A673 (cell line): ENCODE measurements around the gene KIF5C. TPM values are rescaled to one million over a fixed set of nuclear protein-coding genes. Genes with fewer than 3 reads are reported as not detected.

Source experiments
- BruUV-seq: library from RNA; stranded (reverse); fragments of 400-500 nt; replicated peaks from 2 replicates; lab custom pipeline; 2021; lab: Mats Ljungman, UMichigan
- CTCF ChIA-PET: fragments of 300-600 bp; sonication (Branson Sonifier 250); formaldehyde crosslinking; loops from one replicate; lab custom pipeline; 2022; ENCODE audit warnings: antibody characterized with exemption; lab: Charles Lee
- POLR2A ChIA-PET: fragments of 300-600 bp; sonication (Branson Sonifier 250); formaldehyde crosslinking; loops from one replicate; lab custom pipeline; 2022; ENCODE audit warnings: antibody characterized with exemption; ENCODE audit not compliant: low non-redundant PET; lab: Charles Lee
- DNase-seq: peaks from one replicate; pipeline ENCODE4 v3.0.0-alpha.2; 2015; ENCODE audit warnings: low spot score
- H3K27ac ChIP-seq: fragments of 200-600 bp; sonication (generic); 2 replicates; pipeline ENCODE4 v1.5.1; 2016; ENCODE audit warnings: mixed run types, low read depth, mild to moderate bottlenecking, mixed read lengths, antibody characterized with exemption, low read length; ENCODE audit not compliant: poor library complexity, severe bottlenecking
- H3K27me3 ChIP-seq: fragments of 200-600 bp; sonication (generic); replicated peaks from 2 replicates; pipeline ENCODE4 v1.6.1; 2017; ENCODE audit warnings: mixed run types, low read depth, mild to moderate bottlenecking, mixed read lengths, antibody characterized with exemption, low read length; ENCODE audit not compliant: insufficient read depth, poor library complexity
- H3K36me3 ChIP-seq: fragments of 200-600 bp; sonication (generic); 2 replicates; pipeline ENCODE4 v1.6.1; 2016; ENCODE audit warnings: mixed run types, mild to moderate bottlenecking, mixed read lengths, antibody characterized with exemption, low read length; ENCODE audit not compliant: insufficient read depth, poor library complexity, severe bottlenecking
- H3K4me1 ChIP-seq: fragments of 200-600 bp; sonication (generic); 2 replicates; pipeline ENCODE4 v1.6.1; 2017; ENCODE audit warnings: mixed run types, mild to moderate bottlenecking, mixed read lengths, antibody characterized with exemption, low read length; ENCODE audit not compliant: insufficient read depth, poor library complexity, severe bottlenecking
- H3K4me3 ChIP-seq: fragments of 200-600 bp; sonication (generic); 2 replicates; pipeline ENCODE4 v1.5.1; 2016; ENCODE audit warnings: low read depth, mixed run types, mild to moderate bottlenecking, mixed read lengths, low read length; ENCODE audit not compliant: poor library complexity, severe bottlenecking
- H3K9me3 ChIP-seq: fragments of 200-600 bp; sonication (generic); 2 replicates; pipeline ENCODE4 v1.6.1; 2016; ENCODE audit warnings: mixed run types, low read depth, mild to moderate bottlenecking, mixed read lengths, antibody characterized with exemption, low read length; ENCODE audit not compliant: poor library complexity, severe bottlenecking
- EZH2 ChIP-seq: fragments of 200-600 bp; sonication (generic); IDR thresholded peaks from 2 replicates; pipeline ENCODE4 v1.6.1; 2017; ENCODE audit warnings: borderline replicate concordance, low read depth, mild to moderate bottlenecking, mixed read lengths, antibody characterized with exemption, low read length; ENCODE audit not compliant: poor library complexity, severe bottlenecking
- intact Hi-C: fragments of 100-400 bp; cut with micrococcal nuclease; formaldehyde crosslinking; loops from one replicate; pipeline ENCODE4 v1.10.0; 2022; ENCODE audit not compliant: unreplicated experiment
- total RNA-seq: library from RNA; stranded (reverse); gene quantifications from 2 replicates; pipeline ENCODE4 v1.2.3, GENCODE V29; 2021
- TF ChIP-seq, protein P1 (sequence below): fragments of 300-800, 200-600 bp; sonication (generic); conservative IDR thresholded peaks from 2 replicates; pipeline ENCODE4 v1.5.1; 2017; ENCODE audit warnings: low read depth, mild to moderate bottlenecking, antibody characterized with exemption, low read length, moderate library complexity, mixed read lengths

KIF5C gene
- total RNA-seq, 1 experiment from 2014 or later, result 0.58 TPM

DNA sequence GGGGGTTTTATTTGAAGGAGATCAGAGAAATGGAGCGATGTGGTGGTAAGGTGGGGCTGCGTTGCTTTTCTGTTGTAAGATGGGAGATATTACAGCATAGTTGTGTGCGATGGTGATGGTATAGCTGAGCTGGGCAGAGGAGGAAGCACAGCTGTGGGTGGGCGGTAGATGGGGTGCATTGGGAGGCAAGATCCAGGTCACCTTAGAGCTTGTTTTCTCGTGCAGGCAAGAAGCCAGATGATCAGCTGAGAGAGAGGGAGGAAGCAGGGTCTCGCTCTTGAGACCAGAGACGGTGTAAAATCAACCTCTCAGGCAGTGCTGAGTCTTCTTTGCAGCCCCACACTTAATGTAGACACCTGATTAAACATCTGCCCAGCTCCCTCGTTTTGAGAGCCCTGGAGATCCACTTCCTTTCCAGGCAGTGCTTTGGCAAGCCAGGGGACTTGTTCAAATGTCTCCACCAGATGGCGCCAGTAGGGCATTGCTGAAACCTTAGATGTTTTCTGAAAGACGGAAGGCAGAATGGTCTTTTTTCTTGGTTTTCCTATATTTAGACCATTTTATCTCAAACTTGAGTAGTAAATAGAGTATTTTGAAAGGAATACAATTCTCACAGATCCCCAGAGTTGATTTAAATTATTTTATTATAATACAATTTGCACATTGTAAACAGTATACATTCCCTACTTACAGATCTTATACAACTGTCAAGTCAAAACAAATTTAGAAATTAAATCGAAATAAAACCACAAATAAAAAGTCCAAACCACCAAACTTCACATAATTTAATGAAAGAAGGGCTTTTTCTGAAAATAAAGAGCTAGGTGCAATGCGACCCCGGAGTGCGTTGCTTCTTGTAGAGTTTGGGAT lies 142.3 kb downstream of the KIF5C start:
- Histone ChIP-seq H3K4me3 (no peak overlapping the region), H3K36me3 (no peaks in the 10 kb centered on the region), H3K9me3 (no peaks in the 10 kb centered on the region), H3K27me3 (no peaks in the 10 kb centered on the region), H3K27ac (no peak overlapping the region), H3K4me1 (no peaks in the 10 kb centered on the region)
- ChIA-PET CTCF (interaction anchor here (0.8 to 1.4 kb wide), 5 partner anchors 25 to 556 kb away, joined by 3 to 9 read pairs (median 6); no protein-coding TSS in a partner anchor), POLR2A (no interaction called here)
- intact Hi-C loops, result loop anchor here (1.0 to 2.0 kb wide), 2 partner anchors 295 to 544 kb away; no protein-coding TSS in a partner anchor
- TF ChIP-seq, protein P1, sequence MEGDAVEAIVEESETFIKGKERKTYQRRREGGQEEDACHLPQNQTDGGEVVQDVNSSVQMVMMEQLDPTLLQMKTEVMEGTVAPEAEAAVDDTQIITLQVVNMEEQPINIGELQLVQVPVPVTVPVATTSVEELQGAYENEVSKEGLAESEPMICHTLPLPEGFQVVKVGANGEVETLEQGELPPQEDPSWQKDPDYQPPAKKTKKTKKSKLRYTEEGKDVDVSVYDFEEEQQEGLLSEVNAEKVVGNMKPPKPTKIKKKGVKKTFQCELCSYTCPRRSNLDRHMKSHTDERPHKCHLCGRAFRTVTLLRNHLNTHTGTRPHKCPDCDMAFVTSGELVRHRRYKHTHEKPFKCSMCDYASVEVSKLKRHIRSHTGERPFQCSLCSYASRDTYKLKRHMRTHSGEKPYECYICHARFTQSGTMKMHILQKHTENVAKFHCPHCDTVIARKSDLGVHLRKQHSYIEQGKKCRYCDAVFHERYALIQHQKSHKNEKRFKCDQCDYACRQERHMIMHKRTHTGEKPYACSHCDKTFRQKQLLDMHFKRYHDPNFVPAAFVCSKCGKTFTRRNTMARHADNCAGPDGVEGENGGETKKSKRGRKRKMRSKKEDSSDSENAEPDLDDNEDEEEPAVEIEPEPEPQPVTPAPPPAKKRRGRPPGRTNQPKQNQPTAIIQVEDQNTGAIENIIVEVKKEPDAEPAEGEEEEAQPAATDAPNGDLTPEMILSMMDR, result peak; percentile 92
- no peak for TF ChIP-seq EZH2
- no TSS peak for BruUV-seq
- DNase-seq, result peak; percentile 84

DNA sequence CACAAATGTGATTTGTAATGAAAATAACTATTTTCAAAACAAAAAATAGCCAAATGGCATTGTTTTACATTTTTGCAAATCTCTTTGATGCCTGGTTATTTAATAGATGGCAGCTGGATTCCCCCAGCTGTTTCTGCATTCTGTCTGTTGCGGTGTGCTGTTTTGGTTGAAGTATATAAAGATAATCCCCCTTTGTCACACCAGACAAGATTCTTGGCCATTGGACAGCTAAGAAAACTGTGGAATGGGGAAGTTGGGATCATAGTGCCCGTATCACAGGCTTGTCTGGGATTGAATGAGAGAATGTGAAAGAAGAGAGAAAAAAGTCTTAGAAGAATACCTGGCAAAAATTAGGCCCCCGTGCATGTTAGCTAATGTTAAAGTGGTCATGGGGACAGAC lies 144.0 kb downstream of the KIF5C start:
- POLR2A ChIA-PET, result no interaction called here
- H3K4me3 ChIP-seq, result no peak overlapping the region
- intact Hi-C loops, result no loop called here
- CTCF ChIA-PET, result no interaction called here
- no peak for DNase-seq
- no TSS peak for BruUV-seq
- no peak overlapping the region for H3K27ac ChIP-seq
- H3K27me3 ChIP-seq, result no peaks in the 10 kb centered on the region
- TF ChIP-seq, protein P1, result no peak
- TF ChIP-seq EZH2, result no peak
- no peaks in the 10 kb centered on the region for H3K9me3 ChIP-seq
- no peaks in the 10 kb centered on the region for H3K4me1 ChIP-seq
- H3K36me3 ChIP-seq, result no peaks in the 10 kb centered on the region

DNA sequence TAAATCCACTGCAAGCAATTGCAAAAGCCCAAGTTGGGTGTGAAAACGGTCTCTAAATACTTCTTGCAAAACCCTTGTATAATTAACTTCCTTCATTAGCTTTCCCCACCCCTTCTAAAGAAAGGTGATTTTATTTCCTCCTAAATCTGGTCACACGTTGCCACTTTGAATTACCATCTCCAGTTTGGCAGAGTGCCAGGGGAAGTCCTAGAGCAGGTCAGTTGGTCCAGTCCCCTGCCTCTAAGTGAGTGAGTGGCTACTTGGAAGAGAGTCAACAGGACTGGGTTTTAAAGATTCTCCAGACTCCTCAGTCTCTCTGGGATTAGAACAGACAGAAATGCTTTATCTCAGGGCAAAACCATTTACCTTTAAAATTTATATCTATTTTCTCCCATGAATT lies 144.7 kb downstream of the KIF5C start:
- TF ChIP-seq EZH2, result no peak
- TF ChIP-seq, protein P1, result no peak
- intact Hi-C loops, result no loop called here
- no peak overlapping the region for H3K4me3 ChIP-seq
- no peaks in the 10 kb centered on the region for H3K36me3 ChIP-seq
- no peaks in the 10 kb centered on the region for H3K27me3 ChIP-seq
- DNase-seq, result no peak
- no TSS peak for BruUV-seq
- CTCF ChIA-PET, result no interaction called here
- POLR2A ChIA-PET, result no interaction called here
- H3K9me3 ChIP-seq, result no peaks in the 10 kb centered on the region
- no peak overlapping the region for H3K27ac ChIP-seq
- H3K4me1 ChIP-seq, result no peaks in the 10 kb centered on the region
